Body of pancreas (tissue), 4 donors: ENCODE results near the gene JPH3.

Experiments
- POLR2A ChIP-seq, 3 donors: fragments of 450-650 bp; IDR thresholded peaks; one replicate each; pipeline ENCODE4 v1.6.1; 2016; ENCODE audit warnings: antibody characterized with exemption in 3 of 3, mild to moderate bottlenecking in 2 of 3
- TF ChIP-seq, protein P1 (sequence below), 7 experiments: fragments of 450-650 bp in 4 of 7; fragments of 200-600 bp in 3 of 7; sonication (generic) in 3 of 7; IDR thresholded peaks; one replicate each; pipeline ENCODE4 v1.5.1; 2016 to 2019; ENCODE audit warnings: antibody characterized with exemption in 7 of 7

DNA sequence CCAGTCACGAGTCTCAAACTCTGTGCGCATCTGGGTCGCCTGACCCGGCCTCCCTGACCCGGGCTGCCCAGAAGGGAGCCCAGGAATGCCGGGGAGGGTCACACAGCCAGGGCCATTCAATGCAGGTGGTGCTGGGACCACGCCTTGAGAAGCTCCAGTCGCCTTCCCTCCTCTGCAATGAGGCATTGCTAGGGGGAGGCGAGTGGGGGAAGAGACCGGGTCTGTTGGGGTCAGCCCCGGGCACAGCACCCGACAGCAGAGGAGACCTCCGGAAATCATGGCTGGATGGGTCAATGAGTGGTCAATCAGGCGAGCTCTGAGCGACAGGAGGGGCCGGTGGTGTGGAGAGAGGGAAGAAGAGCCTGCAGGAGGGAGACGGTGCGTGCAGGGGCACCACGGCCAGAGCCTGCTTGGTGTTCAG is 13.3 kb downstream of the JPH3 start:
- no peak for TF ChIP-seq POLR2A (IDR thresholded peaks at IDR 0.05)
- TF ChIP-seq, protein P1, sequence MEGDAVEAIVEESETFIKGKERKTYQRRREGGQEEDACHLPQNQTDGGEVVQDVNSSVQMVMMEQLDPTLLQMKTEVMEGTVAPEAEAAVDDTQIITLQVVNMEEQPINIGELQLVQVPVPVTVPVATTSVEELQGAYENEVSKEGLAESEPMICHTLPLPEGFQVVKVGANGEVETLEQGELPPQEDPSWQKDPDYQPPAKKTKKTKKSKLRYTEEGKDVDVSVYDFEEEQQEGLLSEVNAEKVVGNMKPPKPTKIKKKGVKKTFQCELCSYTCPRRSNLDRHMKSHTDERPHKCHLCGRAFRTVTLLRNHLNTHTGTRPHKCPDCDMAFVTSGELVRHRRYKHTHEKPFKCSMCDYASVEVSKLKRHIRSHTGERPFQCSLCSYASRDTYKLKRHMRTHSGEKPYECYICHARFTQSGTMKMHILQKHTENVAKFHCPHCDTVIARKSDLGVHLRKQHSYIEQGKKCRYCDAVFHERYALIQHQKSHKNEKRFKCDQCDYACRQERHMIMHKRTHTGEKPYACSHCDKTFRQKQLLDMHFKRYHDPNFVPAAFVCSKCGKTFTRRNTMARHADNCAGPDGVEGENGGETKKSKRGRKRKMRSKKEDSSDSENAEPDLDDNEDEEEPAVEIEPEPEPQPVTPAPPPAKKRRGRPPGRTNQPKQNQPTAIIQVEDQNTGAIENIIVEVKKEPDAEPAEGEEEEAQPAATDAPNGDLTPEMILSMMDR (IDR thresholded peaks at IDR 0.05), result no peak
